GM23248 (cell line): ENCODE results near the gene SIGLEC12. TPM values are rescaled to one million over a fixed set of nuclear protein-coding genes. Genes with fewer than 3 reads are reported as not detected.

Experiments used
- DNase-seq: peaks from one replicate; pipeline ENCODE4 v3.0.0-alpha.2; 2015
- H2AFZ ChIP-seq: fragments of 200-600 bp; sonication (generic); 2 replicates; pipeline ENCODE4 v1.6.1; 2016; ENCODE audit warnings: antibody characterized with exemption
- H3F3A ChIP-seq: fragments of 200-600 bp; sonication (generic); 2 replicates; pipeline ENCODE4 v1.6.1; 2016; ENCODE audit warnings: mild to moderate bottlenecking, antibody characterized with exemption, mixed run types; ENCODE audit not compliant: insufficient read depth
- H3K27ac ChIP-seq: fragments of 200-600 bp; sonication (generic); 2 replicates; pipeline ENCODE4 v1.5.1; 2016; ENCODE audit warnings: mild to moderate bottlenecking
- H3K27me3 ChIP-seq: fragments of 200-600 bp; sonication (generic); replicated peaks from 2 replicates; pipeline ENCODE4 v1.6.1; 2016; ENCODE audit warnings: mild to moderate bottlenecking; ENCODE audit not compliant: insufficient read depth
- H3K36me3 ChIP-seq: fragments of 200-600 bp; sonication (generic); 2 replicates; pipeline ENCODE4 v1.6.1; 2016; ENCODE audit warnings: low read depth, mild to moderate bottlenecking
- H3K4me1 ChIP-seq: fragments of 200-600 bp; sonication (generic); 2 replicates; pipeline ENCODE4 v1.6.1; 2016; ENCODE audit warnings: mild to moderate bottlenecking; ENCODE audit not compliant: insufficient read depth
- H3K4me2 ChIP-seq: fragments of 200-600 bp; sonication (generic); one replicate; pipeline ENCODE4 v1.6.1; 2016; ENCODE audit warnings: mild to moderate bottlenecking; ENCODE audit not compliant: unreplicated experiment
- H3K4me3 ChIP-seq: fragments of 200-600 bp; sonication (generic); 2 replicates; pipeline ENCODE4 v1.5.1; 2016; ENCODE audit warnings: mild to moderate bottlenecking
- H3K79me2 ChIP-seq: fragments of 200-600 bp; sonication (generic); 2 replicates; pipeline ENCODE4 v1.6.1; 2016; ENCODE audit warnings: mild to moderate bottlenecking; ENCODE audit not compliant: insufficient read depth
- H3K9ac ChIP-seq: fragments of 200-600 bp; sonication (generic); 2 replicates; pipeline ENCODE4 v1.6.1; 2016; ENCODE audit warnings: mild to moderate bottlenecking
- H3K9me2 ChIP-seq: fragments of 200-600 bp; sonication (generic); 2 replicates; pipeline ENCODE4 v1.6.1; 2016; ENCODE audit warnings: mixed run types, mild to moderate bottlenecking, moderate library complexity; ENCODE audit not compliant: insufficient read depth
- H3K9me3 ChIP-seq: fragments of 200-600 bp; sonication (generic); one replicate; pipeline ENCODE4 v1.6.1; 2017; ENCODE audit warnings: low read depth
- H4K20me1 ChIP-seq: fragments of 200-600 bp; sonication (generic); 2 replicates; pipeline ENCODE4 v1.6.0; 2016; ENCODE audit not compliant: insufficient read depth
- EZH2 ChIP-seq: fragments of 200-600 bp; sonication (generic); IDR thresholded peaks from 2 replicates; pipeline ENCODE4 v1.6.1; 2018; ENCODE audit warnings: antibody characterized with exemption, mild to moderate bottlenecking; ENCODE audit not compliant: insufficient read depth, poor library complexity, severe bottlenecking
- EZH2phosphoT487 ChIP-seq: fragments of 200-600 bp; sonication (generic); IDR thresholded peaks from 2 replicates; pipeline ENCODE4 v1.6.1; 2018; ENCODE audit warnings: antibody characterized with exemption, moderate library complexity, mild to moderate bottlenecking, low read depth; ENCODE audit not compliant: insufficient read depth
- WGBS, 2 experiments: methylation state at CpG; one replicate each; pipeline ENCODE4 v1.1.6; 2015 to 2017; ENCODE audit warnings: low lambda C conversion rate in 2 of 2, low coverage in 1 of 2; ENCODE audit errors: missing lambda C conversion rate in 2 of 2; 5-methylcytosine and 5-hydroxymethylcytosine counted together
- in situ Hi-C: fragments of 300-500 bp; cut with MboI; formaldehyde crosslinking; loops from 2 replicates; pipeline ENCODE4 v1.15.0; 2020
- polyA plus RNA-seq: library from polyadenylated mRNA; unstranded; fragments of >200 nt; fragmentation: Nextera tagmentation; extraction: Ambion mirVana; gene quantifications from 2 replicates; pipeline ENCODE4 v1.2.1, GENCODE V29; 2016
- total RNA-seq: library from RNA; depleted of rRNA; stranded (reverse); fragments of >200 nt; shearing (Covaris generic); gene quantifications from 2 replicates; pipeline ENCODE4 v1.2.3, GENCODE V29; 2014

Gene SIGLEC12
- total and polyA plus RNA-seq, 2 experiments from 2014 or later = not detected

DNA sequence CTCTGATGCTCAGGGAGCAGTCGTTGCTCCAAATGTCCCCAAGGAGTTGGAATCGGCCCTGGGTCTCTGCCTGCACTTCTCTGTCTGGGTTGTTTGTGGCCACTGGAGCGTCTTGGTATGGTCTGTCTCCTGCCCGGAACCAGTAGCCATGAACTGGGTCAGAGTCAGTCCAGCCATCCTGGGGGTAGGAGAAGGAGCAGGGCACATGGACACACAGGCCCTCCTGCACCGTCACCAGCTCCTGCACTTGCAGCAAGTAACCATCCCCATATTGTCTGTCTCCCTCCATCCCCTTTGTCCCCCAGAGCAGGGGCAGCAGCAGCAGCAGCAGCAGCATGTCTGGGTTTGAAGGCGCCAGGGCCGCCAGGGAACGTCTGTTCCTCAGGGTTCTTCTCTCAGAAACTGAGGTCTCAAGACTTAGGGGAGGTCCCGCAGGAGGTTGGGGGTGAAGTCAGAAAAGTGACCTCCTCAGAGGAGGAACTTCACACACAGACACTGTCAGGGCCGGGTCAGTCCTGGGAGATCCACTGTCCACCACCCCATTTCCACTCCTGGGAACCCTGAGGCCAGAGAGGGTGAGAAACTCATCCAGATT, 43.5 kb downstream of the SIGLEC12 start, which contains the start of gene SIGLEC8:
TSS of gene SIGLEC8 (minus strand) at position 404 of the 595 bp plus-strand sequence. CDS start at position 337, 67 bp downstream.
- in situ Hi-C loops = no loop called here
- Histone ChIP-seq H3K79me2 (no peaks in the 10 kb centered on the region), H4K20me1 (no peaks in the 10 kb centered on the region), H3K27me3 (no peaks in the 10 kb centered on the region; the same call in 1 of the 2 replicates), H3K36me3 (no peaks in the 10 kb centered on the region), H3K27ac (no peak within 1 kb of the TSS), H3K9me2 (no peaks in the 10 kb centered on the region), H3K9ac (no peak within 1 kb of the TSS), H3F3A (no peaks in the 10 kb centered on the region), H3K4me1 (no peaks in the 10 kb centered on the region), H3K4me3 (no peak within 1 kb of the TSS), H3K9me3 (no peaks in the 10 kb centered on the region), H2AFZ (no peak within 1 kb of the TSS), H3K4me2 (no peak within 1 kb of the TSS)
- no peak for TF ChIP-seq EZH2
- TF ChIP-seq EZH2phosphoT487 = no peak
- 30% methylated on average over 10 of the region's 10 CpGs for WGBS, 2 experiments
- DNase-seq = no peak

DNA sequence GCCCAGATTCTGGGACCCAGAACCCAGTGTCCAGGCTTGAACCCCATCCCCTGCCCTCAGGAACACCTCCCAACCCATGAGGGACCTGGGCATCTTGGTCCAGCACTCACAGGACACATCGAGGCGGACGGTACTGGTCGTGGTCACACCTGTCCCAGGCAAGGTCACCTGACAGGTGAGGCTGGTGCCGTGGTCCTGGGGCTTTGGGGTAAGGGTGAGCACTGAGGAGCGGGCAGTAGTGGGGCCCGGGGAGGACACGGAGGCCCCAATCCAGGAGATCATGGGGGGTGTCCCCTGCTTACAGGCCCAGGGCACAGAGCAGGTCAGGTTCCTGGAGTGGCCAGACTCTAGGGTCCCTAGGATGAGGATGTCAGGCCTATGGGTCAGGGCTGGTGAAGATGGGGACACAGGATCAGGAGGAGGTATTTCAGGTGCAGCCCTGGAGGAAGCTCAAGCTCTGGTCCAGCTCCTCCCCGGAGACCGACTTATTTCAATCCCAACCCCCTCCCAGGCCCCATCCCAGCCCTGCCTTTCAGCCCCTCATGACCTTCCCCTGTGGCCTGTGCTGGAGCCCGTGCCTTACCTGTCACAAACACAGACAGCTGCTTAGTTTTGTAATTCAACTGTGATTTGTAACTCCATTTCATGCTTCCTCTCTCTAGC, 44.1 kb downstream of the SIGLEC12 start:
- no peaks in the 10 kb centered on the region for H3K9me3 ChIP-seq
- H3K79me2 ChIP-seq = no peaks in the 10 kb centered on the region
- TF ChIP-seq EZH2 (no peak), EZH2phosphoT487 (no peak)
- no peak overlapping the region for H3K4me3 ChIP-seq
- H3K4me1 ChIP-seq = no peaks in the 10 kb centered on the region
- no peaks in the 10 kb centered on the region for H4K20me1 ChIP-seq
- H3F3A ChIP-seq = no peaks in the 10 kb centered on the region
- H3K9ac ChIP-seq = no peak overlapping the region
- DNase-seq = no peak
- in situ Hi-C loops = no loop called here
- no peak overlapping the region for H3K4me2 ChIP-seq
- WGBS, 2 experiments = 41 to 46% methylated on average over 11 of the region's 11 CpGs
- no peak overlapping the region for H2AFZ ChIP-seq
- no peaks in the 10 kb centered on the region; the same call in 1 of the 2 replicates for H3K27me3 ChIP-seq
- no peaks in the 10 kb centered on the region for H3K9me2 ChIP-seq
- no peak overlapping the region for H3K27ac ChIP-seq
- H3K36me3 ChIP-seq = no peaks in the 10 kb centered on the region

DNA sequence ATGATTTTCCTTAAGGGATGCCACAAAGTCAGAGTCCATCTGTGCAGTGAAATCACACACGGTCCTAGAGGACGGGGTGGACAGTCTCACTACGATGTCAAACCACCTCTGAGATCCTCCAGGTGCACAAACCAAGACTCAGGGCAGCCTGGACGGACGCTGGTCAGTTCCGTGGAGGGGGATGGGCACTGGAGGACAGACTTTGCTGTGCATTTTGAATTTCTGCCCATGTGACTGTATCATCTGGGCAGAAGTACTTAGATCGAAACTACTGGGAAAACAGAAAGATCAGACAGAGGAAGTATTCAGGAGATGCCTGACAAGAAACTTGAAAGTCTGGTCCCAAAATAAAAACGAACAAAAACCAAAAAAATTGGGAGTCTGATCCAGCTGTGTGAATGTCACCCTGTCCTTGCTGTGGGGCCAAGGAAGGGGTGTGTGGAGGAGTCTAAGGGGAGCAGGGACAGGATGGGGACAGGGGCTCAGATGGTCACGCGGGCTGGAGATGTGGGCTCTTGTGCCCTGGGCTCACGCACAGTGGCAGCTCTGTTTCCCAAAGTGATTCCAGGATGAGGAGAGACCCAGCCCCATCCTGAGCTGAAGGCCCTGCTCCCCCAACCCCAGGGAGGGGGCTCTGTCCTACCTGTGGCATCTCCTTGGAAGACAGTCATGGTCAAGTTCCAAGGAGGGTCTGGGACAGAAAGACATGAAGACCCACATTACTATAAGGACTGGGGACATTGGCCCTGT, 44.9 kb downstream of the SIGLEC12 start:
- Histone ChIP-seq H3K36me3 (no peaks in the 10 kb centered on the region), H4K20me1 (no peaks in the 10 kb centered on the region), H3K79me2 (no peaks in the 10 kb centered on the region), H3K4me3 (no peak overlapping the region), H3K4me2 (no peak overlapping the region), H3K9me3 (no peaks in the 10 kb centered on the region), H3K9ac (no peak overlapping the region), H3K9me2 (no peaks in the 10 kb centered on the region), H3K27me3 (no peaks in the 10 kb centered on the region; the same call in 1 of the 2 replicates), H2AFZ (no peak overlapping the region), H3K27ac (no peak overlapping the region), H3K4me1 (no peaks in the 10 kb centered on the region), H3F3A (no peaks in the 10 kb centered on the region)
- no peak for DNase-seq
- no peak for TF ChIP-seq EZH2phosphoT487
- TF ChIP-seq EZH2 = no peak
- in situ Hi-C loops = no loop called here
- WGBS, 2 experiments = 29 to 37% methylated on average over 11 of the region's 11 CpGs

DNA sequence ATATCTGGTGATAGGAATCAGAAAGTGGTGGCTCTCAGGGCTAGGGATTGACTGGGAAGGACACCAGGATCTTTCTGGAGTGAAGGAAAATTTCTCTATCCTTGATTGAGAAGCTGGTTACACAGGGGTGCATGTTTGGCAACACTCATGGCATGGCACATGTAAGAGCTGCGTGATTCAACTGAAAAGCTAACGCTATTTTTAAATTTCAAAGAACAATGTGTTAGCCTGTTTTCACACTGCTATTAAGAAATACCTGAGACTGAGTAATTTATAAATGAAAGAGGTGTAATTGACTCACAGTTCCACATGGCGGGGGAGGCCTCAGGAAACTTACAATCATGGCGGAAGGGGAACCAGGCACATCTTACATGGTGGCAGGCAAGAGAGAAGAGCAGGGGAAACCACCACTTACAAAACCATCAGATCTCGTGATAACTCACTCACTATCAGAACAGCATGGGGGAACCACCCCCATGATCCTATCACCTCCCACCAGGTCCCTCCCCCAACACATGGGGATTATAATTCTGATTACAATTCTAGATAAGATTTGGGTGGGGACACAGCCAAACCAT, 50.8 kb downstream of the SIGLEC12 start:
- TF ChIP-seq EZH2 (no peak), EZH2phosphoT487 (no peak)
- H3K4me3 ChIP-seq = no peak overlapping the region
- no peak overlapping the region for H2AFZ ChIP-seq
- no peaks in the 10 kb centered on the region for H3F3A ChIP-seq
- H4K20me1 ChIP-seq = no peaks in the 10 kb centered on the region
- 35 to 36% methylated on average over 5 of the region's 5 CpGs for WGBS, 2 experiments
- H3K9me2 ChIP-seq = no peaks in the 10 kb centered on the region
- H3K9me3 ChIP-seq = no peaks in the 10 kb centered on the region
- H3K9ac ChIP-seq = no peak overlapping the region
- no peaks in the 10 kb centered on the region for H3K79me2 ChIP-seq
- in situ Hi-C loops = no loop called here
- H3K4me2 ChIP-seq = no peak overlapping the region
- no peaks in the 10 kb centered on the region for H3K36me3 ChIP-seq
- DNase-seq = no peak
- H3K27me3 ChIP-seq = no peaks in the 10 kb centered on the region
- H3K27ac ChIP-seq = no peak overlapping the region
- no peaks in the 10 kb centered on the region for H3K4me1 ChIP-seq
